IMR-90 (cell line): ENCODE results near the gene LRRC8C. TPM values are rescaled to one million over a fixed set of nuclear protein-coding genes. Genes with fewer than 3 reads are reported as not detected.

ENCODE experiments used
- ATAC-seq: fragments of 200-7000 bp; cut with Tn5 transposase; 2 replicates; pipeline ENCODE4 v1.9.1; 2020; ENCODE audit warnings: low read depth, mild to moderate bottlenecking, moderate library complexity
- BruUV-seq: library from RNA; stranded (reverse); fragments of 400-500 nt; replicated peaks from 2 replicates; lab custom pipeline; 2021; lab: Mats Ljungman, UMichigan
- CTCF ChIA-PET: fragments of 300-600 bp; formaldehyde crosslinking; extraction: SDS; loops from one replicate; lab custom pipeline; 2021; ENCODE audit warnings: antibody characterized with exemption; lab: Yijun Ruan, JAX
- POLR2A ChIA-PET: fragments of 300-600 bp; sonication (Branson Sonifier 250); formaldehyde crosslinking; loops from one replicate; lab custom pipeline; 2022; ENCODE audit warnings: antibody characterized with exemption; ENCODE audit not compliant: unreplicated experiment; lab: Charles Lee
- DNase-seq: peaks from one replicate; pipeline ENCODE4 v3.0.0; 2013
- H2AFZ ChIP-seq: replicated peaks from 2 replicates; pipeline ENCODE3; 2013; ENCODE audit warnings: low read length, mild to moderate bottlenecking; ENCODE audit not compliant: poor library complexity
- H2AK5ac ChIP-seq: 2 replicates; pipeline ENCODE4 v1.6.1; 2013; ENCODE audit warnings: low read depth, low read length, inconsistent platforms
- H2AK9ac ChIP-seq: replicated peaks from 2 replicates; pipeline ENCODE3; 2013; ENCODE audit warnings: mild to moderate bottlenecking, low read depth, low read length, moderate library complexity; ENCODE audit not compliant: poor library complexity
- H2BK120ac ChIP-seq: 2 replicates; pipeline ENCODE4 v1.6.1; 2013; ENCODE audit warnings: low read depth, low read length, inconsistent platforms
- H2BK15ac ChIP-seq: 3 replicates; pipeline ENCODE4 v1.6.1; 2013; ENCODE audit warnings: low read depth, low read length, inconsistent platforms
- H2BK20ac ChIP-seq: 2 replicates; pipeline ENCODE4 v1.6.1; 2013; ENCODE audit warnings: low read depth, mild to moderate bottlenecking, inconsistent platforms, low read length, moderate library complexity
- H2BK5ac ChIP-seq: 2 replicates; pipeline ENCODE4 v1.6.1; 2013; ENCODE audit warnings: mild to moderate bottlenecking, low read depth, low read length, inconsistent platforms; ENCODE audit not compliant: poor library complexity, severe bottlenecking
- H3K14ac ChIP-seq: replicated peaks from 2 replicates; pipeline ENCODE4 v1.6.1; 2013; ENCODE audit warnings: low read depth, low read length, inconsistent platforms
- H3K18ac ChIP-seq: 2 replicates; pipeline ENCODE4 v1.6.1; 2013; ENCODE audit warnings: low read depth, low read length, control low read depth
- H3K23ac ChIP-seq: 2 replicates; pipeline ENCODE4 v1.6.1; 2013; ENCODE audit warnings: low read depth, low read length, inconsistent platforms
- H3K27ac ChIP-seq: 2 replicates; pipeline ENCODE4 v1.5.1; 2013; ENCODE audit warnings: mild to moderate bottlenecking, control low read depth, low read length; ENCODE audit not compliant: insufficient read depth
- H3K27me3 ChIP-seq: 2 replicates; pipeline ENCODE4 v1.6.1; 2013; ENCODE audit warnings: low read length; ENCODE audit not compliant: control insufficient read depth, insufficient read depth
- H3K36me3 ChIP-seq: 2 replicates; pipeline ENCODE4 v1.6.1; 2013; ENCODE audit warnings: low read length, mixed read lengths; ENCODE audit not compliant: control insufficient read depth, insufficient read depth
- H3K4ac ChIP-seq: 2 replicates; pipeline ENCODE4 v1.6.1; 2013; ENCODE audit warnings: low read depth, low read length, inconsistent platforms
- H3K4me1 ChIP-seq: 2 replicates; pipeline ENCODE4 v1.6.1; 2013; ENCODE audit warnings: low read length, mixed read lengths; ENCODE audit not compliant: control insufficient read depth, insufficient read depth
- H3K4me2 ChIP-seq: 2 replicates; pipeline ENCODE4 v1.6.1; 2013; ENCODE audit warnings: low read depth, mild to moderate bottlenecking, control low read depth, low read length, moderate library complexity
- H3K4me3 ChIP-seq: 2 replicates; pipeline ENCODE4 v1.5.1; 2013; ENCODE audit warnings: low read depth, mild to moderate bottlenecking, control low read depth, low read length, moderate library complexity; ENCODE audit not compliant: insufficient read depth
- H3K56ac ChIP-seq: 2 replicates; pipeline ENCODE4 v1.6.1; 2013; ENCODE audit warnings: low read length, inconsistent platforms; ENCODE audit not compliant: insufficient read depth; ENCODE audit errors: extremely low read depth
- H3K79me1 ChIP-seq, 2 experiments: 2 replicates each; pipeline ENCODE4 v1.6.1; 2013; ENCODE audit warnings: low read length in 2 of 2, inconsistent platforms in 1 of 2, low read depth in 1 of 2
- H3K9ac ChIP-seq: 2 replicates; pipeline ENCODE4 v1.6.1; 2013; ENCODE audit warnings: low read depth, low read length, control low read depth
- H3K9me1 ChIP-seq: 2 replicates; pipeline ENCODE4 v1.6.1; 2013; ENCODE audit warnings: low read length, inconsistent platforms; ENCODE audit not compliant: insufficient read depth
- H3K9me3 ChIP-seq: 2 replicates; pipeline ENCODE4 v1.6.1; 2013; ENCODE audit warnings: low read length; ENCODE audit not compliant: control insufficient read depth, insufficient read depth
- H4K20me1 ChIP-seq: 2 replicates; pipeline ENCODE4 v1.6.1; 2013; ENCODE audit warnings: low read length, inconsistent platforms; ENCODE audit not compliant: insufficient read depth
- H4K5ac ChIP-seq: 2 replicates; pipeline ENCODE4 v1.6.1; 2013; ENCODE audit warnings: mild to moderate bottlenecking, low read depth, low read length, control low read depth
- H4K8ac ChIP-seq, 2 experiments: 2 replicates each; pipeline ENCODE4 v1.6.1; 2013; ENCODE audit warnings: low read depth in 2 of 2, low read length in 2 of 2, control low read depth in 1 of 2, inconsistent platforms in 1 of 2
- H4K91ac ChIP-seq: 2 replicates; pipeline ENCODE4 v1.6.1; 2013; ENCODE audit warnings: low read depth, low read length, inconsistent platforms; ENCODE audit not compliant: insufficient read depth
- BHLHE40 ChIP-seq: fragments of 150-350 bp; IDR thresholded peaks from 2 replicates; pipeline ENCODE4 v1.6.1; 2016; ENCODE audit warnings: mild to moderate bottlenecking, low read depth, low read length
- CEBPB ChIP-seq: IDR thresholded peaks from 2 replicates; pipeline ENCODE4 v1.6.1; 2012; ENCODE audit warnings: low read depth, low read length, improper control_type of control experiment
- CHD1 ChIP-seq: IDR thresholded peaks from 2 replicates; pipeline ENCODE4 v1.6.1; 2012; ENCODE audit warnings: low read depth, low read length, improper control_type of control experiment
- ELK1 ChIP-seq: fragments of 150-350 bp; IDR thresholded peaks from 2 replicates; pipeline ENCODE4 v1.6.1; 2016; ENCODE audit warnings: low read depth, mild to moderate bottlenecking, low read length, moderate library complexity, borderline replicate concordance
- FOS ChIP-seq: fragments of 150-350 bp; IDR thresholded peaks from 2 replicates; pipeline ENCODE4 v1.6.1; 2016; ENCODE audit warnings: low read depth, low read length
- MAFK ChIP-seq: IDR thresholded peaks from 2 replicates; pipeline ENCODE4 v1.6.1; 2012; ENCODE audit warnings: low read depth, low read length, improper control_type of control experiment
- MAZ ChIP-seq: IDR thresholded peaks from 2 replicates; pipeline ENCODE4 v1.6.1; 2012; ENCODE audit warnings: low read depth, mild to moderate bottlenecking, low read length, improper control_type of control experiment, moderate library complexity, borderline replicate concordance
- MXI1 ChIP-seq: IDR thresholded peaks from 2 replicates; pipeline ENCODE4 v1.6.1; 2012; ENCODE audit warnings: low read depth, mild to moderate bottlenecking, low read length, moderate library complexity, borderline replicate concordance
- NFE2L2 ChIP-seq: fragments of 150-350 bp; IDR thresholded peaks from 2 replicates; pipeline ENCODE4 v1.6.1; 2016; ENCODE audit warnings: low read depth, mild to moderate bottlenecking, low read length
- POLR2A ChIP-seq: IDR thresholded peaks from 2 replicates; pipeline ENCODE4 v1.6.1; 2012; ENCODE audit warnings: mild to moderate bottlenecking, low read depth, low read length
- RAD21 ChIP-seq: IDR thresholded peaks from 2 replicates; pipeline ENCODE4 v1.6.1; 2012; ENCODE audit warnings: low read length, improper control_type of control experiment
- RCOR1 ChIP-seq: IDR thresholded peaks from 2 replicates; pipeline ENCODE4 v1.6.1; 2012; ENCODE audit warnings: mild to moderate bottlenecking, low read length, improper control_type of control experiment; ENCODE audit not compliant: insufficient replicate concordance
- RFX5 ChIP-seq: IDR thresholded peaks from 2 replicates; pipeline ENCODE4 v1.8.0; 2012; ENCODE audit warnings: low read depth, mild to moderate bottlenecking, low read length, moderate library complexity
- SMC3 ChIP-seq: fragments of 150-350 bp; IDR thresholded peaks from 2 replicates; pipeline ENCODE4 v1.6.1; 2016; ENCODE audit warnings: low read depth, mild to moderate bottlenecking, antibody characterized with exemption, low read length, moderate library complexity
- WGBS, 2 experiments: methylation state at CpG; one replicate each; pipeline versions ENCODE4 v1.1.5 to v1.1.7; 2013; ENCODE audit warnings: missing lambda C conversion rate in 2 of 2; ENCODE audit not compliant: insufficient read length in 1 of 2; ENCODE audit errors: extremely low coverage in 2 of 2; 5-methylcytosine and 5-hydroxymethylcytosine counted together
- dilution Hi-C: fragments of 300-500 bp; cut with HindIII; formaldehyde crosslinking; loops from one replicate; pipeline ENCODE4 v1.14.3; 2018; ENCODE audit warnings: low sequenced_read_pairs; ENCODE audit not compliant: unreplicated experiment
- in situ Hi-C: fragments of 300-500 bp; cut with MboI; formaldehyde crosslinking; loops from 3 replicates; pipeline ENCODE4 v1.14.3; 2019; ENCODE audit warnings: low sequenced_read_pairs, inconsistent platforms, mixed read lengths
- intact Hi-C: fragments of 100-400 bp; cut with micrococcal nuclease; formaldehyde crosslinking; loops from 2 replicates; pipeline ENCODE4 v1.10.0; 2022
- polyA plus RNA-seq, 3 experiments: library from polyadenylated mRNA; depleted of rRNA; stranded (reverse); fragments of >200 nt; gene quantifications; 2 replicates each; pipeline ENCODE4 v1.2.3, GENCODE V29; 2012; ENCODE audit warnings: low replicate concordance in 1 of 3
- total RNA-seq: library from RNA; depleted of rRNA; stranded (reverse); fragments of >200 nt; gene quantifications from 2 replicates; pipeline ENCODE4 v1.2.3, GENCODE V29; 2012
- TF ChIP-seq, protein P1 (sequence below): fragments of 150-350 bp; IDR thresholded peaks from 2 replicates; pipeline ENCODE4 v1.6.1; 2017; ENCODE audit warnings: mild to moderate bottlenecking, antibody characterized with exemption, low read length, low read depth
- TF ChIP-seq, protein P2 (sequence below): conservative IDR thresholded peaks from 2 replicates; pipeline ENCODE4 v1.5.1; 2012; ENCODE audit warnings: mild to moderate bottlenecking, low read depth, low read length, improper control_type of control experiment

LRRC8C gene
- total and polyA plus RNA-seq, 2 of the 4 experiments (the other 2 are of a cell fraction) = 6.5 to 12.9 TPM

GRCh38 chr1:89697383-89697782, 64.5 kb downstream of the LRRC8C start:
- Histone ChIP-seq H4K5ac (no peak overlapping the region), H3K9ac (no peak overlapping the region), H3K23ac (no peak overlapping the region), H4K20me1 (no peaks in the 10 kb centered on the region), H3K27ac (no peak overlapping the region), H2AK9ac (no peak overlapping the region), H2BK5ac (no peak overlapping the region), H3K4ac (no peak overlapping the region), H3K9me3 (no peaks in the 10 kb centered on the region), H2AFZ (no peak overlapping the region), H2BK15ac (no peak overlapping the region), H4K91ac (no peak overlapping the region), H3K79me1 (peaks cover 28 to 52% of the 10 kb centered on the region in 2 experiments), H4K8ac (no peak overlapping the region), H3K36me3 (no peaks in the 10 kb centered on the region), H3K14ac (no peak overlapping the region), H2BK20ac (no peak overlapping the region), H3K18ac (no peak overlapping the region), H2AK5ac (no peak overlapping the region), H3K4me2 (no peak overlapping the region), H3K9me1 (0 out of 2 replicates have a peak, but pooled peaks cover 3% of the 10 kb centered on the region), H3K27me3 (no peaks in the 10 kb centered on the region), H3K56ac (no peak overlapping the region), H3K4me3 (no peak overlapping the region), H3K4me1 (peaks cover 5% of the 10 kb centered on the region; the same call in 1 of the 2 replicates), H2BK120ac (no peak overlapping the region)
- DNase-seq (no peak), ATAC-seq (no peak)
- CTCF ChIA-PET = no interaction called here
- in situ Hi-C loops = no loop called here
- intact Hi-C loops = no loop called here
- dilution Hi-C loops = no loop called here
- no TSS peak for BruUV-seq
- WGBS, 2 experiments = no CpG with 5 or more reads among the region's 1 CpG
- TF ChIP-seq SMC3 (no peak), MXI1 (no peak), FOS (no peak), ELK1 (no peak), MAFK (no peak), RFX5 (no peak), BHLHE40 (no peak), CHD1 (no peak), RAD21 (no peak), RCOR1 (no peak), MAZ (no peak), NFE2L2 (no peak), CEBPB (no peak), POLR2A (no peak)
- TF ChIP-seq, protein P1, sequence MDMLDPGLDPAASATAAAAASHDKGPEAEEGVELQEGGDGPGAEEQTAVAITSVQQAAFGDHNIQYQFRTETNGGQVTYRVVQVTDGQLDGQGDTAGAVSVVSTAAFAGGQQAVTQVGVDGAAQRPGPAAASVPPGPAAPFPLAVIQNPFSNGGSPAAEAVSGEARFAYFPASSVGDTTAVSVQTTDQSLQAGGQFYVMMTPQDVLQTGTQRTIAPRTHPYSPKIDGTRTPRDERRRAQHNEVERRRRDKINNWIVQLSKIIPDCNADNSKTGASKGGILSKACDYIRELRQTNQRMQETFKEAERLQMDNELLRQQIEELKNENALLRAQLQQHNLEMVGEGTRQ = no peak
- TF ChIP-seq, protein P2, sequence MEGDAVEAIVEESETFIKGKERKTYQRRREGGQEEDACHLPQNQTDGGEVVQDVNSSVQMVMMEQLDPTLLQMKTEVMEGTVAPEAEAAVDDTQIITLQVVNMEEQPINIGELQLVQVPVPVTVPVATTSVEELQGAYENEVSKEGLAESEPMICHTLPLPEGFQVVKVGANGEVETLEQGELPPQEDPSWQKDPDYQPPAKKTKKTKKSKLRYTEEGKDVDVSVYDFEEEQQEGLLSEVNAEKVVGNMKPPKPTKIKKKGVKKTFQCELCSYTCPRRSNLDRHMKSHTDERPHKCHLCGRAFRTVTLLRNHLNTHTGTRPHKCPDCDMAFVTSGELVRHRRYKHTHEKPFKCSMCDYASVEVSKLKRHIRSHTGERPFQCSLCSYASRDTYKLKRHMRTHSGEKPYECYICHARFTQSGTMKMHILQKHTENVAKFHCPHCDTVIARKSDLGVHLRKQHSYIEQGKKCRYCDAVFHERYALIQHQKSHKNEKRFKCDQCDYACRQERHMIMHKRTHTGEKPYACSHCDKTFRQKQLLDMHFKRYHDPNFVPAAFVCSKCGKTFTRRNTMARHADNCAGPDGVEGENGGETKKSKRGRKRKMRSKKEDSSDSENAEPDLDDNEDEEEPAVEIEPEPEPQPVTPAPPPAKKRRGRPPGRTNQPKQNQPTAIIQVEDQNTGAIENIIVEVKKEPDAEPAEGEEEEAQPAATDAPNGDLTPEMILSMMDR = no peak
- POLR2A ChIA-PET = no interaction called here
